IMR-90 (cell line): ENCODE measurements around the gene CYBRD1. TPM values are rescaled to one million over a fixed set of nuclear protein-coding genes. Genes with fewer than 3 reads are reported as not detected.

Experiments used
- ATAC-seq: fragments of 200-7000 bp; cut with Tn5 transposase; 2 replicates; pipeline ENCODE4 v1.9.1; 2020; ENCODE audit warnings: low read depth, mild to moderate bottlenecking, moderate library complexity
- BruUV-seq: library from RNA; stranded (reverse); fragments of 400-500 nt; replicated peaks from 2 replicates; lab custom pipeline; 2021; lab: Mats Ljungman, UMichigan
- CTCF ChIA-PET: fragments of 300-600 bp; formaldehyde crosslinking; extraction: SDS; loops from one replicate; lab custom pipeline; 2021; ENCODE audit warnings: antibody characterized with exemption; lab: Yijun Ruan, JAX
- POLR2A ChIA-PET: fragments of 300-600 bp; sonication (Branson Sonifier 250); formaldehyde crosslinking; loops from one replicate; lab custom pipeline; 2022; ENCODE audit warnings: antibody characterized with exemption; ENCODE audit not compliant: unreplicated experiment; lab: Charles Lee
- DNase-seq: peaks from one replicate; pipeline ENCODE4 v3.0.0; 2013
- H2AFZ ChIP-seq: replicated peaks from 2 replicates; pipeline ENCODE3; 2013; ENCODE audit warnings: low read length, mild to moderate bottlenecking; ENCODE audit not compliant: poor library complexity
- H2AK5ac ChIP-seq: 2 replicates; pipeline ENCODE4 v1.6.1; 2013; ENCODE audit warnings: low read depth, low read length, inconsistent platforms
- H2AK9ac ChIP-seq: replicated peaks from 2 replicates; pipeline ENCODE3; 2013; ENCODE audit warnings: mild to moderate bottlenecking, low read depth, low read length, moderate library complexity; ENCODE audit not compliant: poor library complexity
- H2BK120ac ChIP-seq: 2 replicates; pipeline ENCODE4 v1.6.1; 2013; ENCODE audit warnings: low read depth, low read length, inconsistent platforms
- H2BK15ac ChIP-seq: 3 replicates; pipeline ENCODE4 v1.6.1; 2013; ENCODE audit warnings: low read depth, low read length, inconsistent platforms
- H2BK20ac ChIP-seq: 2 replicates; pipeline ENCODE4 v1.6.1; 2013; ENCODE audit warnings: low read depth, mild to moderate bottlenecking, inconsistent platforms, low read length, moderate library complexity
- H2BK5ac ChIP-seq: 2 replicates; pipeline ENCODE4 v1.6.1; 2013; ENCODE audit warnings: mild to moderate bottlenecking, low read depth, low read length, inconsistent platforms; ENCODE audit not compliant: poor library complexity, severe bottlenecking
- H3K14ac ChIP-seq: replicated peaks from 2 replicates; pipeline ENCODE4 v1.6.1; 2013; ENCODE audit warnings: low read depth, low read length, inconsistent platforms
- H3K18ac ChIP-seq: 2 replicates; pipeline ENCODE4 v1.6.1; 2013; ENCODE audit warnings: low read depth, low read length, control low read depth
- H3K23ac ChIP-seq: 2 replicates; pipeline ENCODE4 v1.6.1; 2013; ENCODE audit warnings: low read depth, low read length, inconsistent platforms
- H3K27ac ChIP-seq: 2 replicates; pipeline ENCODE4 v1.5.1; 2013; ENCODE audit warnings: mild to moderate bottlenecking, control low read depth, low read length; ENCODE audit not compliant: insufficient read depth
- H3K27me3 ChIP-seq: 2 replicates; pipeline ENCODE4 v1.6.1; 2013; ENCODE audit warnings: low read length; ENCODE audit not compliant: control insufficient read depth, insufficient read depth
- H3K36me3 ChIP-seq: 2 replicates; pipeline ENCODE4 v1.6.1; 2013; ENCODE audit warnings: low read length, mixed read lengths; ENCODE audit not compliant: control insufficient read depth, insufficient read depth
- H3K4ac ChIP-seq: 2 replicates; pipeline ENCODE4 v1.6.1; 2013; ENCODE audit warnings: low read depth, low read length, inconsistent platforms
- H3K4me1 ChIP-seq: 2 replicates; pipeline ENCODE4 v1.6.1; 2013; ENCODE audit warnings: low read length, mixed read lengths; ENCODE audit not compliant: control insufficient read depth, insufficient read depth
- H3K4me2 ChIP-seq: 2 replicates; pipeline ENCODE4 v1.6.1; 2013; ENCODE audit warnings: low read depth, mild to moderate bottlenecking, control low read depth, low read length, moderate library complexity
- H3K4me3 ChIP-seq: 2 replicates; pipeline ENCODE4 v1.5.1; 2013; ENCODE audit warnings: low read depth, mild to moderate bottlenecking, control low read depth, low read length, moderate library complexity; ENCODE audit not compliant: insufficient read depth
- H3K56ac ChIP-seq: 2 replicates; pipeline ENCODE4 v1.6.1; 2013; ENCODE audit warnings: low read length, inconsistent platforms; ENCODE audit not compliant: insufficient read depth; ENCODE audit errors: extremely low read depth
- H3K79me1 ChIP-seq, 2 experiments: 2 replicates each; pipeline ENCODE4 v1.6.1; 2013; ENCODE audit warnings: low read length in 2 of 2, inconsistent platforms in 1 of 2, low read depth in 1 of 2
- H3K9ac ChIP-seq: 2 replicates; pipeline ENCODE4 v1.6.1; 2013; ENCODE audit warnings: low read depth, low read length, control low read depth
- H3K9me1 ChIP-seq: 2 replicates; pipeline ENCODE4 v1.6.1; 2013; ENCODE audit warnings: low read length, inconsistent platforms; ENCODE audit not compliant: insufficient read depth
- H3K9me3 ChIP-seq: 2 replicates; pipeline ENCODE4 v1.6.1; 2013; ENCODE audit warnings: low read length; ENCODE audit not compliant: control insufficient read depth, insufficient read depth
- H4K20me1 ChIP-seq: 2 replicates; pipeline ENCODE4 v1.6.1; 2013; ENCODE audit warnings: low read length, inconsistent platforms; ENCODE audit not compliant: insufficient read depth
- H4K5ac ChIP-seq: 2 replicates; pipeline ENCODE4 v1.6.1; 2013; ENCODE audit warnings: mild to moderate bottlenecking, low read depth, low read length, control low read depth
- H4K8ac ChIP-seq, 2 experiments: 2 replicates each; pipeline ENCODE4 v1.6.1; 2013; ENCODE audit warnings: low read depth in 2 of 2, low read length in 2 of 2, control low read depth in 1 of 2, inconsistent platforms in 1 of 2
- H4K91ac ChIP-seq: 2 replicates; pipeline ENCODE4 v1.6.1; 2013; ENCODE audit warnings: low read depth, low read length, inconsistent platforms; ENCODE audit not compliant: insufficient read depth
- BHLHE40 ChIP-seq: fragments of 150-350 bp; IDR thresholded peaks from 2 replicates; pipeline ENCODE4 v1.6.1; 2016; ENCODE audit warnings: mild to moderate bottlenecking, low read depth, low read length
- CHD1 ChIP-seq: IDR thresholded peaks from 2 replicates; pipeline ENCODE4 v1.6.1; 2012; ENCODE audit warnings: low read depth, low read length, improper control_type of control experiment
- MAFK ChIP-seq: IDR thresholded peaks from 2 replicates; pipeline ENCODE4 v1.6.1; 2012; ENCODE audit warnings: low read depth, low read length, improper control_type of control experiment
- MAZ ChIP-seq: IDR thresholded peaks from 2 replicates; pipeline ENCODE4 v1.6.1; 2012; ENCODE audit warnings: low read depth, mild to moderate bottlenecking, low read length, improper control_type of control experiment, moderate library complexity, borderline replicate concordance
- MXI1 ChIP-seq: IDR thresholded peaks from 2 replicates; pipeline ENCODE4 v1.6.1; 2012; ENCODE audit warnings: low read depth, mild to moderate bottlenecking, low read length, moderate library complexity, borderline replicate concordance
- NFE2L2 ChIP-seq: fragments of 150-350 bp; IDR thresholded peaks from 2 replicates; pipeline ENCODE4 v1.6.1; 2016; ENCODE audit warnings: low read depth, mild to moderate bottlenecking, low read length
- POLR2A ChIP-seq: IDR thresholded peaks from 2 replicates; pipeline ENCODE4 v1.6.1; 2012; ENCODE audit warnings: mild to moderate bottlenecking, low read depth, low read length
- RAD21 ChIP-seq: IDR thresholded peaks from 2 replicates; pipeline ENCODE4 v1.6.1; 2012; ENCODE audit warnings: low read length, improper control_type of control experiment
- RCOR1 ChIP-seq: IDR thresholded peaks from 2 replicates; pipeline ENCODE4 v1.6.1; 2012; ENCODE audit warnings: mild to moderate bottlenecking, low read length, improper control_type of control experiment; ENCODE audit not compliant: insufficient replicate concordance
- RFX5 ChIP-seq: IDR thresholded peaks from 2 replicates; pipeline ENCODE4 v1.8.0; 2012; ENCODE audit warnings: low read depth, mild to moderate bottlenecking, low read length, moderate library complexity
- SMC3 ChIP-seq: fragments of 150-350 bp; IDR thresholded peaks from 2 replicates; pipeline ENCODE4 v1.6.1; 2016; ENCODE audit warnings: low read depth, mild to moderate bottlenecking, antibody characterized with exemption, low read length, moderate library complexity
- dilution Hi-C: fragments of 300-500 bp; cut with HindIII; formaldehyde crosslinking; loops from one replicate; pipeline ENCODE4 v1.14.3; 2018; ENCODE audit warnings: low sequenced_read_pairs; ENCODE audit not compliant: unreplicated experiment
- in situ Hi-C: fragments of 300-500 bp; cut with MboI; formaldehyde crosslinking; loops from 3 replicates; pipeline ENCODE4 v1.14.3; 2019; ENCODE audit warnings: low sequenced_read_pairs, inconsistent platforms, mixed read lengths
- intact Hi-C: fragments of 100-400 bp; cut with micrococcal nuclease; formaldehyde crosslinking; loops from 2 replicates; pipeline ENCODE4 v1.10.0; 2022
- polyA plus RNA-seq, 3 experiments: library from polyadenylated mRNA; depleted of rRNA; stranded (reverse); fragments of >200 nt; gene quantifications; 2 replicates each; pipeline ENCODE4 v1.2.3, GENCODE V29; 2012; ENCODE audit warnings: low replicate concordance in 1 of 3
- total RNA-seq: library from RNA; depleted of rRNA; stranded (reverse); fragments of >200 nt; gene quantifications from 2 replicates; pipeline ENCODE4 v1.2.3, GENCODE V29; 2012
- TF ChIP-seq, protein P1 (sequence below): fragments of 150-350 bp; IDR thresholded peaks from 2 replicates; pipeline ENCODE4 v1.6.1; 2016; ENCODE audit warnings: low read depth, mild to moderate bottlenecking, low read length, moderate library complexity, borderline replicate concordance
- TF ChIP-seq, protein P2 (sequence below): fragments of 150-350 bp; IDR thresholded peaks from 2 replicates; pipeline ENCODE4 v1.6.1; 2017; ENCODE audit warnings: mild to moderate bottlenecking, antibody characterized with exemption, low read length, low read depth
- TF ChIP-seq, protein P3 (sequence below): conservative IDR thresholded peaks from 2 replicates; pipeline ENCODE4 v1.5.1; 2012; ENCODE audit warnings: mild to moderate bottlenecking, low read depth, low read length, improper control_type of control experiment

Gene CYBRD1
- total and polyA plus RNA-seq, 2 of the 4 experiments (the other 2 are of a cell fraction): 53.2 to 103 TPM

- H4K91ac ChIP-seq: no peak overlapping the region
- H3K18ac ChIP-seq: no peak overlapping the region
- intact Hi-C loops (loop anchor here (5.0 kb wide), 1 partner anchor 532 kb away; no protein-coding TSS in a partner anchor), dilution Hi-C loops (no loop called here), in situ Hi-C loops (loop anchor here (10.0 kb wide), 1 partner anchor 539 kb away; no protein-coding TSS in a partner anchor)
- H3K4ac ChIP-seq: peak overlapping the region; percentile 11; the same call in 1 of the 2 replicates
- H2BK5ac ChIP-seq: no peak overlapping the region
- no peak overlapping the region; the same call in 2 of the 3 replicates for H2BK15ac ChIP-seq
- BruUV-seq: no TSS peak
- ChIA-PET CTCF (interaction anchor here (0.8 to 1.6 kb wide), 3 partner anchors 22 to 109 kb away, joined by 3 to 5 read pairs (median 3); no protein-coding TSS in a partner anchor), POLR2A (no interaction called here)
- 0 out of 2 replicates have a peak overlapping the region, but pooled peaks have one; percentile 43 for H2BK20ac ChIP-seq
- H3K56ac ChIP-seq: no peak overlapping the region
- no peak overlapping the region for H4K8ac ChIP-seq
- 0 out of 2 replicates have a peak overlapping the region, but pooled peaks have one; percentile 17 for H3K23ac ChIP-seq
- no peak overlapping the region for H3K27ac ChIP-seq
- no peak overlapping the region for H3K9ac ChIP-seq
- H3K27me3 ChIP-seq: peaks cover 15% of the 10 kb centered on the region
- H3K14ac ChIP-seq: 0 out of 2 replicates have a peak overlapping the region, but pooled peaks have one; percentile 52
- no peaks in the 10 kb centered on the region for H3K9me3 ChIP-seq
- H3K9me1 ChIP-seq: peaks cover 4% of the 10 kb centered on the region; the same call in 1 of the 2 replicates
- no peak overlapping the region for H3K4me2 ChIP-seq
- H3K4me3 ChIP-seq: no peak overlapping the region
- H2AK9ac ChIP-seq: peak overlapping the region; percentile 4
- DNase-seq (no peak), ATAC-seq (peak; percentile 8; the same call in 1 of the 2 replicates)
- no peaks in the 10 kb centered on the region for H4K20me1 ChIP-seq
- H2BK120ac ChIP-seq: no peak overlapping the region
- H3K36me3 ChIP-seq: no peaks in the 10 kb centered on the region
- H4K5ac ChIP-seq: no peak overlapping the region
- H3K4me1 ChIP-seq: peaks cover 3% of the 10 kb centered on the region; the same call in 1 of the 2 replicates
- TF ChIP-seq RFX5 (no peak), MXI1 (no peak), POLR2A (no peak), NFE2L2 (no peak), CHD1 (no peak), MAZ (no peak), SMC3 (no peak), RAD21 (no peak), RCOR1 (no peak), MAFK (no peak), BHLHE40 (no peak)
- TF ChIP-seq, protein P1, sequence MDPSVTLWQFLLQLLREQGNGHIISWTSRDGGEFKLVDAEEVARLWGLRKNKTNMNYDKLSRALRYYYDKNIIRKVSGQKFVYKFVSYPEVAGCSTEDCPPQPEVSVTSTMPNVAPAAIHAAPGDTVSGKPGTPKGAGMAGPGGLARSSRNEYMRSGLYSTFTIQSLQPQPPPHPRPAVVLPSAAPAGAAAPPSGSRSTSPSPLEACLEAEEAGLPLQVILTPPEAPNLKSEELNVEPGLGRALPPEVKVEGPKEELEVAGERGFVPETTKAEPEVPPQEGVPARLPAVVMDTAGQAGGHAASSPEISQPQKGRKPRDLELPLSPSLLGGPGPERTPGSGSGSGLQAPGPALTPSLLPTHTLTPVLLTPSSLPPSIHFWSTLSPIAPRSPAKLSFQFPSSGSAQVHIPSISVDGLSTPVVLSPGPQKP: no peak
- TF ChIP-seq, protein P2, sequence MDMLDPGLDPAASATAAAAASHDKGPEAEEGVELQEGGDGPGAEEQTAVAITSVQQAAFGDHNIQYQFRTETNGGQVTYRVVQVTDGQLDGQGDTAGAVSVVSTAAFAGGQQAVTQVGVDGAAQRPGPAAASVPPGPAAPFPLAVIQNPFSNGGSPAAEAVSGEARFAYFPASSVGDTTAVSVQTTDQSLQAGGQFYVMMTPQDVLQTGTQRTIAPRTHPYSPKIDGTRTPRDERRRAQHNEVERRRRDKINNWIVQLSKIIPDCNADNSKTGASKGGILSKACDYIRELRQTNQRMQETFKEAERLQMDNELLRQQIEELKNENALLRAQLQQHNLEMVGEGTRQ: no peak
- TF ChIP-seq, protein P3, sequence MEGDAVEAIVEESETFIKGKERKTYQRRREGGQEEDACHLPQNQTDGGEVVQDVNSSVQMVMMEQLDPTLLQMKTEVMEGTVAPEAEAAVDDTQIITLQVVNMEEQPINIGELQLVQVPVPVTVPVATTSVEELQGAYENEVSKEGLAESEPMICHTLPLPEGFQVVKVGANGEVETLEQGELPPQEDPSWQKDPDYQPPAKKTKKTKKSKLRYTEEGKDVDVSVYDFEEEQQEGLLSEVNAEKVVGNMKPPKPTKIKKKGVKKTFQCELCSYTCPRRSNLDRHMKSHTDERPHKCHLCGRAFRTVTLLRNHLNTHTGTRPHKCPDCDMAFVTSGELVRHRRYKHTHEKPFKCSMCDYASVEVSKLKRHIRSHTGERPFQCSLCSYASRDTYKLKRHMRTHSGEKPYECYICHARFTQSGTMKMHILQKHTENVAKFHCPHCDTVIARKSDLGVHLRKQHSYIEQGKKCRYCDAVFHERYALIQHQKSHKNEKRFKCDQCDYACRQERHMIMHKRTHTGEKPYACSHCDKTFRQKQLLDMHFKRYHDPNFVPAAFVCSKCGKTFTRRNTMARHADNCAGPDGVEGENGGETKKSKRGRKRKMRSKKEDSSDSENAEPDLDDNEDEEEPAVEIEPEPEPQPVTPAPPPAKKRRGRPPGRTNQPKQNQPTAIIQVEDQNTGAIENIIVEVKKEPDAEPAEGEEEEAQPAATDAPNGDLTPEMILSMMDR: no peak
- H2AK5ac ChIP-seq: peak overlapping the region; percentile 20; the same call in 1 of the 2 replicates
- H3K79me1 ChIP-seq: no peaks in the 10 kb centered on the region
- H2AFZ ChIP-seq: peak overlapping the region; percentile 78
Observed at GRCh38 chr2:171595456-171595855, 73.2 kb downstream of the CYBRD1 start.
